GM11168 (cell line): Measurements from ENCODE around the gene BIRC7.
"Not testable (repeated sequence)": the region's sequence is repeated elsewhere in the genome, so short reads cannot be mapped to it uniquely, and the experiment has no call there.

ENCODE experiments used
- in situ Hi-C: fragments of 300-500 bp; cut with MboI; formaldehyde crosslinking; loops from one replicate; pipeline ENCODE4 v1.12.0; 2022; ENCODE audit warnings: low sequenced_read_pairs; ENCODE audit not compliant: unreplicated experiment

BIRC7 gene

GRCh38 chr20:63243604-63244247 is 8.0 kb downstream of the BIRC7 start:
- in situ Hi-C loops = no loop called here

GRCh38 chr20:63244468-63244867 is 8.8 kb downstream of the BIRC7 start:
- in situ Hi-C loops = no loop called here

DNA sequence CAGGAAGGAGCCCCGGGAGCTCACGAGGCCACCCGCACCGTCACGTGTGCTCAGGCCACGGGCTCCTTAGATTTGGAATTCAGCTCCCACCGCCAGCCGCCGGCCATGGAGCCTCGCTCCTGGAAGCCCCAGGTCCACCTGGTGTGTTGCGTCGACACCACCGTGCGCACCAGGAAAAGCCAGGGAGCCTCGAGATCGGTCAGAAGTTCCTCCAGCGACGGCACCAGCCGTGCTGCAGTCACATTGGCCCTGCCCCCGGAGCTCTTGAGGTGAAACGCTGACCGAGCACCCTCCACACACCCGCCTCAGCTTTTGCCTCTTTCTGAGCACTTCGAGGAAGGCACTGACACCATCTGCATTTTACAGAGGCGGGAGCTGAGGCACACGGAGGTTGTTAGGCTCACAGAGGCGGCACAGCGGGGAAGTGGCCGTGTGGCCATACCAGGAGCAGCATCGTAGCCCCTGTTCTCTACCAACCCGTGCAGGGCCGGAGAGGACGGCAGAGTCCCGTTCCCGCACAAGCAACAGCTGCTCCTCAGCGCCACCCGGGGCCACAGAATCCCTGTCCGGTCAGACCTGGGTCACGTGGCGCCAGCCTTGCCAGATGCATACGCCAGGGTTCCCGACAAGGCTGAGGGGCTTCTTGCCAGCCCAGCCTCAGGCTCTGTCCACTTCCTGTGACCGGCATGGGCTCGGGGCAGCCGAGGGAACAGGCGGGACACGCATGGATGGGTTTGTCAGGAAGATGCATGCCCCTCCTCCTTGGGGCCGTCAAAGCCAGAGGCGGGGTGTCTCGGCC is 11.0 kb downstream of the BIRC7 start:
- in situ Hi-C loops = no loop called here

DNA sequence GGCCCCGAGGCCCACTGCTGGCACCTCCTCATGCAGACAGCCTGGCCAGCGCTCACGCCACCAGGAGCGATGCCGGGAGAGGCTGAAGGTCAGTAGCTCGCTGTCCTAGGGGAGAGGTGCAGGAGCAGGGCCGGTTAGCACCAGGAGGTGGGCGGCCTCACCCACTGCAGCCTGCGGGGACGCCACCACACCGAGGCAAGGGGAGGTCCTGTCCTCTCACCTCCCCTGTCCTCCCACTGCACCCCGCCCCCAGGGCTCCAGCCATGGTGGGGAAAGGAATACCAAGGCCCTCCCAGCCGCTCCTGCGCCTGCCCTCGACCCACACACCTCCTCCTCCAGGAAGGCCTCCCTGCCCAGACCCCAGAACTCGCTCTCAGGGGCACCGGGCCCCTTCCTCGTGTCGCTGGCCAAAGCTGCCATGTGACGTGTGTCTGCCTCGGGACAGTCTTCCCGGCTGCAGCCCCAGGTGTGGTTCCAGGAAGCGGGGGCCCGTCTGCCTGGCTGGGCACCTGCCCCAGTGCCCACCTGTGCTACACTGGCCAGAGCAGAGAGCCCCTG is 12.0 kb downstream of the BIRC7 start:
- in situ Hi-C loops = no loop called here

DNA sequence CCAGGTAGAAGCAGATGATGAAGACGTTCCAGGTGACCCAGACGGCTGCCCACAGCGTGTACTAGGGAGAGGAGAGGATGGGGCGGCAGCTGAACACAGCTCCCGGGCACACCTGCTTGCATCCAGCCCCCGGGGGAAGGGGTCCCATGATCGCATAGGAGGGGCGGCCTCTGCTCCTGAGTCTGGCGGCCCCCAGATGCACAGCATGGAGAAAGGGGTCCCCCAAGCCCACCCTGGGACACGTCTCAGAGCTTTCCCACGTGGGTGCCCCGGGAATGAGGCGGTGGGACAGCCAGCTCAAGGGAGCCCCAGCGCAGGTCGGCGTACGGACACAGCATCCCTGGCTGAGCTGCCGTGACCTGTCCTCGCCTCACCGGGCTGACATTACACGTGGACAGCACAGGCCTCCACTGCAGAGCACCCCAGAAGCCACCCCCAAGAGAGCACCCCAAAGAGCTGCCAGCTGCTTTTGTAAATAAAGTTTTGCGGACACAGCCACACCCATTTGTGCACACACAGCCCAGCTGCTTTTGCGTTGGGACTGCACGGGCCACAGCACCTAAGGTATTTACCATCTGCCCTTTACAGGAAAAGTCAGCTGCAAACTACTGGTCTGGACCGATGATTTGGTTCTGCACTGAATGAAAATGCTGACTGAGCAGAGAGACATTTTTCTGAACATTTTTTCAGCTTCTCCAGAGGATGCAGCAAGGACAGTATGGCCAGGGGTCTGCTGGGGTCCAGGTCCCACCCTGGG is 13.3 kb downstream of the BIRC7 start:
- in situ Hi-C loops = no loop called here

DNA sequence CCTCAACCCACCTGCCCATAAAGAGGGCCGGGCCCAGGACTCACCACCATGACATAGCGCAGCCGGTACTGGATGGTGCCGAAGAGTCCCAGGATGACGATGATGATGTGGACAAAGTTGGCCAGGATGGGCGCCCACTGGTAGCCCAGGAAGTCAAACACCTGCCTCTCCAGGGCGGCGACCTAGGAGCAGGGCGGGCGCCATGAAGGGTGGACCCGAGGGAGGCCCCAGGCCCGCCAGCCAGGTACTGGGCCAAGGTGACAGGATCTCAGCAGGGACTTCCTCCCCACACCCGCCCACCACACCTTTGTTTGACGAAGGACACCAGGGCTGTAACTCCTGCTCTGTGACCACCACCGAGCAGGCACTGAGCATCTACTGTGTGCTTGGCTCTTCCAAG is 14.2 kb downstream of the BIRC7 start:
- in situ Hi-C loops = no loop called here

GRCh38 chr20:63251350-63251749 is 15.6 kb downstream of the BIRC7 start:
- in situ Hi-C loops = not testable (repeated sequence)

- in situ Hi-C loops = no loop called here
These were observed 16.6 kb downstream of the BIRC7 start for GRCh38 chr20:63252284-63252711.

GRCh38 chr20:63253065-63253437 is 17.3 kb downstream of the BIRC7 start:
- in situ Hi-C loops = no loop called here

DNA sequence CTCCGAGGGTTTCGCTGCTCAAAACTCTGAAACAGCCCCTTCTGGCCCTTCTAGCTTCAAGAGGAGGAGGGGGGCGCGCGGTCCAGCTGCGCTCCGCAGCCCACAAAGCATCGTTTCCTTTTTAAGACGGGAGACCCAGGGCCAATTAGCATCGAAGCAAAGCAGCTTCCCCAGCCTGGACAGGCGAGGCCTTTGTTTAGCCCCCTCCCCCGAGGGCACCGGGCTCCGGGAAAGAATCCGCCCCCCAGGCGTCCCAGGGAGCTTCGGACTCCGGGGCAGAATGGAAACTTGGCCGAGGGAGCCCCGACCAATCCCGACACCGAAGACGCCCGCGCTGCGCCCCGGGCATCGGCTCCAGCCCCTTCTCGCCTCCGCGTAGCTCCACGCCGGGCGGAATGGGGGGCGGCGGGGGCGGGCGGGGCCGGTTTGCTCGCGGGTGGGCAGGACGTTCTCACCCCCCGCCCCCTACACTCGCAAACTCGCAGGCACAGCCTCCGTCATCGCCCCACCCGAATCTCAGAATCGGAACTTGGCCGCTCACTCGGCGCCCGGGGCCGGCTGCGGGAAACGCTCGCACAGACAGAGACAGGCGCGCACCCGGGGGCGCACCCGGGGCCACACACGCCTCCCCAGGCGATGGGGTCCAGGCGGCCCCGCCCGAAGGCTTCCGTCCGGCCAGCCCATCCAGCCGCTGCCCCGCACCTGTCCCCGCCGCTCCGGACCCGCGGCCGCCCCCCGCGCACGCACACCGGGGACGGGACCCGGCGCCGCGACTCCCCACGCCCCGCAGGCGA is 17.9 kb downstream of the BIRC7 start:
- in situ Hi-C loops = no loop called here

- in situ Hi-C loops = no loop called here
These were observed 18.5 kb downstream of the BIRC7 start, which contains the start of gene NKAIN4 for GRCh38 chr20:63254232-63254605. Gene NKAIN4 (minus strand): TSS chr20:63254463. CDS start chr20:63254450, 13 bp downstream.

- in situ Hi-C loops = no loop called here
These were observed 19.1 kb downstream of the BIRC7 start for GRCh38 chr20:63254606-63255384.

- in situ Hi-C loops = no loop called here
These were observed 20.4 kb downstream of the BIRC7 start for GRCh38 chr20:63255931-63256704.

DNA sequence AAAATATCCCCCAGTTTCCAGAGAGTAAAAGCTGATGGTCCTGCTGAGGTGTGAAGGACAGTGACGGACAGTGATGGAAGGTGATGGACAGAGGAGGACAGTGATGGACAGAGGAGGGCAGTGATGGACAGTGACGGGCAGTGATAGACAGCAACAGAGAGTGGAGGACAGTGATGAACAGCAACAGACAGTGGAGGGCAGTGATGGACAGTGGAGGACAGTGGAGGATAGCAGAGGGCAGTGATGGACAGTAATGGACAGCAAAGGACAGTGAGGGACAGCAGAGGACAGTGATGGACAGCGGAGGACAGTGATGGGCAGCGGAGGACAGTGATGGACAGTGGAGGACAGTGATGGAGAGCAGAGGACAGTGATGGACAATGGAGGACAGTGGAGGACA is 21.2 kb downstream of the BIRC7 start:
- in situ Hi-C loops = no loop called here

DNA sequence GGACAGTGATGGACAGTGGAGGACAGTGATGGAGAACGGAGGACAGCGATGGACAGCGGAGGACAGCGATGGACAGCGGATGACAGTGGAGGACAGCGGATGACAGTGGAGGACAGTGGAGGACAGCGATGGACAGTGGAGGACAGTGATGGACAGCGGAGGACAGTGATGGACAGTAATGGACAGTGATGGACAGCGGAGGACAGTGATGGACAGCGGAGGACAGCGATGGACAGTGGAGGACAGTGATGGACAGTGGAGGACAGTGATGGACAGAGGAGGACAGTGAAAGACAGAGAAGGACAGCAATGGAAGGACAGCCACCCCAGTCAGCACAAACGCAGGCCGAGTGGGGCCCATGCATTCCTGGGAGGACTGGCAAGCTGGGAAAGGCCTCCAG is 21.9 kb downstream of the BIRC7 start:
- in situ Hi-C loops = no loop called here

DNA sequence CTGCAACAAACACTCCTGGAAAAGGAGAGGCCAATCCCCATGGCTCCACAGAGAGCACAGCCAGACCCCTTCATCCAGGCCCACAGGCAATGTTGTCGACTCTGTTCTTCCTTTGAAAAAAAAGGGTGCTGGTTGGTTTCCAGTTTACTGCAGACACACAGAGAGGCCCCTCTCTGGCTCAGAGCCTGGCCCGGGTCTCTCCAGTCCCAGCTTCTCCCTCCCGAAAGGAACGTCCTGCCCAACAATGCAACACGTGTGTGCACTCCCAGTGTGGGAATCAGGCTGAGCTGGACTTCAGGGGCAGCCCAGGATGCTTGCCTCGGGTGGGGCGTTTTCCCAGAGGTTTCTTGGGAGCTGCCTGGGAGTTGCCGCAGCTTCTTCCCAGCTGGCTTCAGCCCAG is 23.1 kb downstream of the BIRC7 start:
- in situ Hi-C loops = no loop called here

DNA sequence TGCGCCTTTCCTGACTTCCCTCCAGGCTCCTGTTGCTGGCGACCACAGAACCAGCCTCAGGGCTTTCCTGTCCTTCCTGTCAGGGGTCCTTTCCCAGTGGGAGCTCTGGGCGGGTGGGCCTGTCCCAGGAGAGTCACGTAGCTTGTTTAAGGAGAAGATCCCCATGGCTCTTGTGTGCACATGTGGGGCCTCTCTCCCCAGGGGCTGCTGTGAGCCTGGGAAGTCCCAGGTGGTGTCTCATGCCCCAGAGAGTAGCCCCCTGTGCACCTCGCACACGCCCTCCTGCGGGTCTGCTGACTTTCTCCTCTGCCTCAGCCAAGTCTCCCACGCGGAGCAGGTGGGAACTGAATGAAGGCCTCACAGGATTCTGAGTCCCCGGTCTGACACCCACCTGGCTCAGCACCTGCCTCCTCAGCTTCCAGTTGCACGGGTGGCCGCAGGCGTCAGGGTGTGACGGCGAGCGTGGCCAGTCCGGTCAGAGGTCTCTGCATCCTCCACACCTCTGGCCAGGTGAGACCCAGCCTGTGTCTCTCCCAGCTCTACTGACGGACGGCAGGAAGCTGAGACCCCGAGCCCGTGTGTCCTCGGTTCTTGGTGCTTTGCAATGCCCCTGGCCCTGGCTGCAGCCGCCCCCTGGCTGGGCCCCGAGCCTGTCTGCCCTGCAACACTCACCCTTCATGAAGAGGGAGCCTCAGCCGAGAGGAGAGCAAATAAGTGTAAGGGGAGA is 24.2 kb downstream of the BIRC7 start:
- in situ Hi-C loops = no loop called here

- in situ Hi-C loops = no loop called here
These were observed 24.8 kb downstream of the BIRC7 start for GRCh38 chr20:63260521-63260920.
